Neural crest cell (in vitro differentiated cells): ENCODE measurements around the gene TBC1D13. TPM values are rescaled to one million over a fixed set of nuclear protein-coding genes. Genes with fewer than 3 reads are reported as not detected.

Experiments used
- DNase-seq: peaks from one replicate; pipeline ENCODE4 v3.0.0; 2021; ENCODE audit warnings: low read depth, mixed read lengths, low spot score
- H3K27ac Mint-ChIP-seq: one replicate; pipeline ENCODE4 v1.8.0; 2021; ENCODE audit warnings: mild to moderate bottlenecking, mixed read lengths; ENCODE audit not compliant: unreplicated experiment
- H3K27me3 Mint-ChIP-seq: 2 replicates; pipeline ENCODE4 v1.8.0; 2021; ENCODE audit warnings: low read depth, mild to moderate bottlenecking, mixed read lengths
- H3K36me3 Mint-ChIP-seq: 2 replicates; pipeline ENCODE4 v1.8.0; 2021; ENCODE audit warnings: low read depth, mild to moderate bottlenecking, mixed read lengths
- H3K4me1 Mint-ChIP-seq: 2 replicates; pipeline ENCODE4 v1.8.0; 2021; ENCODE audit warnings: mixed read lengths
- H3K4me3 Mint-ChIP-seq: one replicate; pipeline ENCODE4 v1.8.0; 2021; ENCODE audit warnings: mild to moderate bottlenecking, mixed read lengths
- H3K9me3 Mint-ChIP-seq: 2 replicates; pipeline ENCODE4 v1.8.0; 2021; ENCODE audit warnings: mixed read lengths
- total RNA-seq: library from RNA; stranded (reverse); gene quantifications from 2 replicates; pipeline ENCODE4 v1.2.1, GENCODE V29; 2021
- TF ChIP-seq, protein P1 (sequence below): fragments of 200-600 bp; sonication (generic); conservative IDR thresholded peaks from 2 replicates; pipeline ENCODE4 v1.5.0; 2021; ENCODE audit warnings: antibody characterized with exemption, mild to moderate bottlenecking

TBC1D13 gene
- total RNA-seq, 1 donor from 2014 or later, result 32.3 TPM

DNA sequence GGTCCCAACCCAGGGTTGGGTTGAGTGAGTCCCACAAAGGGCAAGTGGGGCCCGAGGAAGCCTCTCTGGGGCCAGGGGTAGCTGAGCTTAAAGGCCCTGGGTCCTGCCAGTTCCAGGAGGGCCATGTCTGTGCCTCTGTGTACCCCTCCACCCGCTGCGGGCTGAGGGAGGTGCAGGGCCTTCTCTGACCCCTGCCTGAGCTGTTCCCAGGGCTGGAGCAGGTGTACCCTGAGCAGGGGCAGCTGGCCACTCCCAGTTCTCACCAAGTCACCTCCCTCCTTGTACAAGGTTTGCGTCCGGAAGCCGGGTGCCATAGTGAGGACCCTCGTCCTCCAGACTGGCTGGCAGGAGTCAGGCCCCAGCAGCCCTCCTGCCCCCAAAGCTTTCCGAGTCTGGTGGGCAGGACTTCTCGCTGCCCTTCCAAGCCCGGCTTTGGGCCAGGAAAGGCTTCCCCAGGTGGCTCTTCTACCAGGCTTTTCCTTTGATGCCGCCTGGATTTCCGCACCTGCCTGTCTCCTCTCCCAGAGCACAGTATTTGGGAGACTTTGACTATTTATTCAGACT, 22.1 kb downstream of the TBC1D13 start:
- no peaks in the 10 kb centered on the region for H3K36me3 Mint-ChIP-seq
- H3K4me1 Mint-ChIP-seq, result no peaks in the 10 kb centered on the region
- TF ChIP-seq, protein P1, sequence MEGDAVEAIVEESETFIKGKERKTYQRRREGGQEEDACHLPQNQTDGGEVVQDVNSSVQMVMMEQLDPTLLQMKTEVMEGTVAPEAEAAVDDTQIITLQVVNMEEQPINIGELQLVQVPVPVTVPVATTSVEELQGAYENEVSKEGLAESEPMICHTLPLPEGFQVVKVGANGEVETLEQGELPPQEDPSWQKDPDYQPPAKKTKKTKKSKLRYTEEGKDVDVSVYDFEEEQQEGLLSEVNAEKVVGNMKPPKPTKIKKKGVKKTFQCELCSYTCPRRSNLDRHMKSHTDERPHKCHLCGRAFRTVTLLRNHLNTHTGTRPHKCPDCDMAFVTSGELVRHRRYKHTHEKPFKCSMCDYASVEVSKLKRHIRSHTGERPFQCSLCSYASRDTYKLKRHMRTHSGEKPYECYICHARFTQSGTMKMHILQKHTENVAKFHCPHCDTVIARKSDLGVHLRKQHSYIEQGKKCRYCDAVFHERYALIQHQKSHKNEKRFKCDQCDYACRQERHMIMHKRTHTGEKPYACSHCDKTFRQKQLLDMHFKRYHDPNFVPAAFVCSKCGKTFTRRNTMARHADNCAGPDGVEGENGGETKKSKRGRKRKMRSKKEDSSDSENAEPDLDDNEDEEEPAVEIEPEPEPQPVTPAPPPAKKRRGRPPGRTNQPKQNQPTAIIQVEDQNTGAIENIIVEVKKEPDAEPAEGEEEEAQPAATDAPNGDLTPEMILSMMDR, result no peak
- no peak for DNase-seq
- no peak overlapping the region for H3K4me3 Mint-ChIP-seq
- H3K9me3 Mint-ChIP-seq, result no peaks in the 10 kb centered on the region
- H3K27ac Mint-ChIP-seq, result no peak overlapping the region
- H3K27me3 Mint-ChIP-seq, result no peaks in the 10 kb centered on the region

DNA sequence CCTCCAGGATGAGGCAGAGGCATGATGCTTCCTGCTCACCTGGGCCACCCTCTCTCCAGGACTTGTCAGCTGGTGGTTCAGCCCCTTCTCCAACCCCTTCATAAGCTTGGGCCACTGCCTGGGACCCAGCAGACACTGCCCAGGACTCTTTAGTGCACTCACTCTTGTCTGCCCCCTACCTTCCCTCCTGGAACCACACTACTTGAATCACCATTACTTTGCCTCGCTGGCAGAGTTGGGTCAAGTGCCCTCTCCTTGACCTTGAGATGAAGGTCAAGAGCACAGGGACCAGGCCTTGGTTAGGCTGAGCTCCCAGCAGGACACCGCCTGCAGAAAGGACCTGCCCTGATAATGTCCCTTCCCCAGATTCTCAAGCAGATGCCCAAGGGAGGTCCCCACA, 22.8 kb downstream of the TBC1D13 start:
- Mint-ChIP-seq H3K36me3 (no peaks in the 10 kb centered on the region), H3K27me3 (no peaks in the 10 kb centered on the region), H3K4me1 (no peaks in the 10 kb centered on the region), H3K4me3 (no peak overlapping the region), H3K9me3 (no peaks in the 10 kb centered on the region), H3K27ac (no peak overlapping the region)
- DNase-seq, result no peak
- TF ChIP-seq, protein P1, result no peak

DNA sequence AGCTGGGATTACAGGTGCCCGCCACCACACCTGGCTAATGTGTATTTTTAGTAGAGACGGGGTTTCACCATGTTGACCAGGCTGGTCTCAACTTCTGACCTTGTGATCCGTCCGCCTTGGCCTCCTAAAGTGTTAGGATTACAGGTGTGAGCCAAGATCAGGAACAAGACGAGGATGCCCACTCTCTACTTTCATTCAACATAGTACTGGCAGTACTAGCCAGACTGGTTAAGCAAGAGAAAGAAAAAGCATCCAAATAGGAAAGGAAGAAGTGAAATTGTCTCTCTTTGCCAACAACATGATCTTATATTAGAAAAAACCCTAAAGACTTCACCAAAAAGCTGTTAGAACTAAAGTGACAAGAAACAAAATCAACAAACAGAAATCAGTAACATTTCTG, 23.8 kb downstream of the TBC1D13 start:
- H3K27me3 Mint-ChIP-seq, result no peaks in the 10 kb centered on the region
- H3K27ac Mint-ChIP-seq, result no peak overlapping the region
- H3K4me3 Mint-ChIP-seq, result no peak overlapping the region
- DNase-seq, result no peak
- no peaks in the 10 kb centered on the region for H3K9me3 Mint-ChIP-seq
- H3K36me3 Mint-ChIP-seq, result no peaks in the 10 kb centered on the region
- TF ChIP-seq, protein P1, result no peak
- peaks cover 4% of the 10 kb centered on the region for H3K4me1 Mint-ChIP-seq

DNA sequence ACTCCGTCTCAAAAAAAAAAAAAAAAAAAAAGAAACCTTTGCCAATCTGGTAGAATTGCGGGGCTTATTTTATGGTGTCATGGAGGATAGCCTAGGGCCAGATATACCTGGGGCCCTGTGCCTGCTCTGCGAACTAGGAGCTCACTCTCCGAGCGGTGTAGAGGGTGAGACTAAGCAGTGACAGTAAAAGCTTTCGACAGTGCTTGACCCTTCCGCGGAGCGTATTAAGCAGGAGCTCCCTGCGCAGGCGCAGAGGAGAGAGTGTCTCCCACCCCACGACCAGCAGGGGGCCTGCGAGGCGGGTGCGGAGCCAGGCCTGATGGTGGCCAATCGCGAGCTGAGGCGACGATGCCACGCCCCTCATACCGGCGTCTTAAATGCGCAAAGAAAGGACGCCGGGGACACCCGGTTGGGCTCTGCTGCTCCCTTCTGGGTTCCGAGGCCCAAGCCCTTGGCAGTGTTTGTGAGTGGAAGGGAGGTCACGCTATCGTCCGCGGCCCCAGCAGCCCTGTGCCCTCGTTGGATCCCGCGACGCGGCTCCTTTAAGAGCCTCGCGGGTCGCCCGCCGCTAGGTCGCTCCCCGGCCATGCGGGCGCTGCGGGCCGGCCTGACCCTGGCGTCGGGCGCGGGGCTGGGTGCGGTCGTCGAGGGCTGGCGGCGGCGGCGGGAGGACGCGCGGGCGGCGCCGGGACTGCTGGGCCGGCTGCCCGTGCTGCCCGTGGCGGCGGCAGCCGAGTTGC, 31.2 kb downstream of the TBC1D13 start, which contains the start of gene ENDOG:
Gene ENDOG, plus strand, starts transcription at position 402 of the 740 bp plus-strand sequence. Its CDS starts 185 bp downstream, at position 587.
- H3K27me3 Mint-ChIP-seq, result peaks cover 3% of the 10 kb centered on the region
- peak within 1 kb of the TSS; percentile 88 for H3K4me3 Mint-ChIP-seq
- TF ChIP-seq, protein P1, result peak; percentile 96
- no peaks in the 10 kb centered on the region for H3K9me3 Mint-ChIP-seq
- peaks cover 16% of the 10 kb centered on the region for H3K4me1 Mint-ChIP-seq
- peak; percentile 99 for DNase-seq
- no peaks in the 10 kb centered on the region for H3K36me3 Mint-ChIP-seq
- peak within 1 kb of the TSS; percentile 86 for H3K27ac Mint-ChIP-seq

DNA sequence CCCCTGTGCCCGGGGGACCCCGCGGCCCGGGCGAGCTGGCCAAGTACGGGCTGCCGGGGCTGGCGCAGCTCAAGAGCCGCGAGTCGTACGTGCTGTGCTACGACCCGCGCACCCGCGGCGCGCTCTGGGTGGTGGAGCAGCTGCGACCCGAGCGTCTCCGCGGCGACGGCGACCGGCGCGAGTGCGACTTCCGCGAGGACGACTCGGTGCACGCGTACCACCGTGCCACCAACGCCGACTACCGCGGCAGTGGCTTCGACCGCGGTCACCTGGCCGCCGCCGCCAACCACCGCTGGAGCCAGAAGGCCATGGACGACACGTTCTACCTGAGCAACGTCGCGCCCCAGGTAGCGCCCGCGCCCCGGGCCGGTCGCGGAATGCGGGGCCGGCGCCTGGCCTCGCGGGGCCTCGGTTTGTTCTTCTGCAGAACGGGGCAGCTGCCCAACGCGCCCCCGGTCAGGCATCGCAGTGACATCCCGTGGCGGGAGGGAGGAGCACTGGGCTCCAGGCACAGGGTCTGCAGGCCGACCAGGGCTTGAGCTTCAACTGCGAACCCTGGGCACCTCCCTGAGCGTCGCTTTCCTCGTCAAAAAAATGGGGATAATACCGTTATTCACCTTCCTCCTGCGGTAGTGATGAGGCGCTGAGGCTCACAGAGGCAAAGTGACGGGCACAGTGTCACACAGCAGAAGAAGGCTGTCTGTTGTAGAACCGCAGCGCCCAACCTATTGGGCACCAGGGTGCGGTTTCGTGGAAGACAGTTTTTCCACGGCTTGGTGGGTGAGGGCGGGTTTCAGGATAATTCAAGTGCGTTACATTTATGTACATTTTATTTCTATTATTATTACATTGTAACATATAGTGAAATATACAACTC, 32.0 kb downstream of the TBC1D13 start:
- peaks cover 3% of the 10 kb centered on the region for H3K27me3 Mint-ChIP-seq
- peak overlapping the region; percentile 86 for H3K4me3 Mint-ChIP-seq
- H3K9me3 Mint-ChIP-seq, result no peaks in the 10 kb centered on the region
- peak; percentile 44 for DNase-seq
- TF ChIP-seq, protein P1, result no peak
- H3K36me3 Mint-ChIP-seq, result no peaks in the 10 kb centered on the region
- no peak overlapping the region for H3K27ac Mint-ChIP-seq
- peaks cover 16% of the 10 kb centered on the region for H3K4me1 Mint-ChIP-seq
